Liver (tissue), 9 donors: ENCODE measurements around the gene ATXN1. TPM values are rescaled to one million over a fixed set of nuclear protein-coding genes. Genes with fewer than 3 reads are reported as not detected.

Experiments used
- DNase-seq: peaks from one replicate; pipeline ENCODE4 v3.0.0-alpha.2; 2017; ENCODE audit warnings: low spot score
- H3K27ac ChIP-seq, 2 donors: one replicate each; pipeline ENCODE4 v1.7.0; 2013; ENCODE audit warnings: inconsistent platforms in 2 of 2, low read length in 2 of 2, control low read depth in 1 of 2, low read depth in 1 of 2, mild to moderate bottlenecking in 1 of 2
- H3K27me3 ChIP-seq, 4 donors: one replicate each; pipeline versions ENCODE4 v1.6.1 to v1.7.0; 2013; ENCODE audit warnings: low read length in 3 of 4, inconsistent platforms in 1 of 4, mild to moderate bottlenecking in 1 of 4, moderate library complexity in 1 of 4; ENCODE audit not compliant: control insufficient read depth in 4 of 4, insufficient read depth in 4 of 4
- H3K36me3 ChIP-seq, 4 donors: one replicate each; pipeline versions ENCODE4 v1.6.1 to v1.7.0; 2013; ENCODE audit warnings: low read length in 3 of 4, mild to moderate bottlenecking in 3 of 4, low read depth in 1 of 4, moderate library complexity in 1 of 4; ENCODE audit not compliant: control insufficient read depth in 4 of 4, insufficient read depth in 3 of 4
- H3K4me1 ChIP-seq, 4 donors: one replicate each; pipeline versions ENCODE4 v1.6.1 to v1.7.0; 2013; ENCODE audit warnings: low read length in 3 of 4, mild to moderate bottlenecking in 3 of 4, moderate library complexity in 1 of 4; ENCODE audit not compliant: control insufficient read depth in 4 of 4, insufficient read depth in 4 of 4
- H3K4me3 ChIP-seq, 3 donors: one replicate each; pipeline versions ENCODE4 v1.6.1 to v1.7.0; 2013; ENCODE audit warnings: low read length in 3 of 3, control low read depth in 1 of 3, low read depth in 1 of 3, mild to moderate bottlenecking in 1 of 3
- H3K9ac ChIP-seq, 2 donors: one replicate each; pipeline ENCODE4 v1.7.0; 2013; ENCODE audit warnings: low read length in 2 of 2, mild to moderate bottlenecking in 2 of 2, moderate library complexity in 2 of 2, control low read depth in 1 of 2, low read depth in 1 of 2
- H3K9me3 ChIP-seq, 4 donors: one replicate each; pipeline versions ENCODE4 v1.6.1 to v1.7.0; 2013; ENCODE audit warnings: low read length in 3 of 4; ENCODE audit not compliant: control insufficient read depth in 4 of 4
- EGR1 ChIP-seq, 2 donors: IDR thresholded peaks; 2 replicates each; pipeline ENCODE4 v1.6.1; 2016 to 2018; ENCODE audit warnings: antibody characterized with exemption in 2 of 2, low read depth in 2 of 2
- GABPA ChIP-seq, 2 donors: IDR thresholded peaks in 1 of 2; conservative IDR thresholded peaks in 1 of 2; 2 replicates each; pipeline ENCODE4 v1.6.1; 2016; ENCODE audit warnings: antibody characterized with exemption in 2 of 2, mild to moderate bottlenecking in 1 of 2, moderate library complexity in 1 of 2
- HNF4A ChIP-seq, 2 donors: conservative IDR thresholded peaks; 2 replicates each; pipeline ENCODE4 v1.6.1; 2016; ENCODE audit warnings: antibody characterized with exemption in 2 of 2, mild to moderate bottlenecking in 2 of 2
- JUND ChIP-seq, 2 donors: IDR thresholded peaks; 2 replicates each; pipeline ENCODE4 v1.6.1; 2016; ENCODE audit warnings: antibody characterized with exemption in 2 of 2
- MAX ChIP-seq: IDR thresholded peaks from 2 replicates; pipeline ENCODE4 v1.6.1; 2016; ENCODE audit warnings: antibody characterized with exemption
- REST ChIP-seq: IDR thresholded peaks from 2 replicates; pipeline ENCODE4 v1.6.1; 2016; ENCODE audit warnings: antibody characterized with exemption, mild to moderate bottlenecking
- RXRA ChIP-seq, 2 donors: IDR thresholded peaks; 2 replicates each; pipeline ENCODE4 v1.6.1; 2017 to 2018; ENCODE audit warnings: antibody characterized with exemption in 2 of 2, mild to moderate bottlenecking in 1 of 2
- SP1 ChIP-seq: IDR thresholded peaks from 2 replicates; pipeline ENCODE4 v1.6.1; 2018; ENCODE audit warnings: antibody characterized with exemption, mild to moderate bottlenecking
- YY1 ChIP-seq: IDR thresholded peaks from 2 replicates; pipeline ENCODE4 v1.6.1; 2016; ENCODE audit warnings: antibody characterized with exemption, mild to moderate bottlenecking
- WGBS: extraction: QIAGEN DNeasy Blood & Tissue Kit; methylation state at CpG from one replicate; pipeline ENCODE4 v1.1.7; 2013; 5-methylcytosine and 5-hydroxymethylcytosine counted together
- polyA plus RNA-seq, 2 donors: library from polyadenylated mRNA; stranded (reverse) in 1 of 2; unstranded in 1 of 2; fragments of 200-250 nt in 1 of 2; fragments of >200 nt in 1 of 2; fragmentation: Nextera tagmentation in 1 of 2; extraction: Ambion mirVana in 1 of 2; gene quantifications; one replicate each; pipeline versions ENCODE4 v1.2.1 to v1.2.3, GENCODE V29; 2013 to 2015
- total RNA-seq, 2 donors: library from RNA; depleted of rRNA; stranded (reverse); fragments of >200 nt; gene quantifications; one replicate each; pipeline ENCODE4 v1.2.3, GENCODE V29; 2014
- TF ChIP-seq, protein P1 (sequence below): IDR thresholded peaks from 2 replicates; pipeline ENCODE4 v1.6.1; 2016; ENCODE audit warnings: antibody characterized with exemption
- TF ChIP-seq, protein P2 (sequence below): fragments of 150-350 bp; IDR thresholded peaks from 2 replicates; pipeline ENCODE4 v1.5.1; 2017; ENCODE audit warnings: improper control_type of control experiment, low read depth, low read length; ENCODE audit not compliant: missing input control
- donor health status: healthy.
- donor health status: healthy.
- donor health status: healthy.
- donor health status: healthy.
- donor health status: healthy.

The ATXN1 gene
- total and polyA plus RNA-seq, 4 donors: 4.3 to 29.7 (median 8.2) TPM

DNA sequence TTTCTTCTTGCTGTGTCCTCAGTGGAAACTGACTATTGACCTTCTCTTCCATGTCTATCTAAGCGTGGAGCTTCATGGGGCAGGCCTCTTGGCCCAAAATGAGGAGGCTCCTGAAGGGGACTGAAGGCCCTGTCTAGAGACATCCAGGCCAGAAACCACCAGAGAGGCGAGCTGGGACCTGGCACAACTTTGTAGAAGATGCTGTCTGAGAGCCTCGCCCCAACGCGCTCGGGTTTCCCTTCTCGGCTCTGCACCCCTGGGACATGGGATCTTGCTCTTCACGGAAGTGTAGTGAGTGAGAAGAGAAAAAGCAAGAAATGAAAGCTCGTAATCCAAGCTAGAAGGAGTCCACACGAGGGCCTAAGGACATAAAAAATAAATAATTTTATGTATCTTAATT, 426.1 kb downstream of the ATXN1 start:
- Histone ChIP-seq H3K27ac (peak overlapping the region in 1 of 2 donors; percentile 13), H3K9ac (no peak overlapping the region), H3K9me3 (no peaks in the 10 kb centered on the region), H3K4me3 (no peak overlapping the region), H3K36me3 (no peaks in the 10 kb centered on the region), H3K27me3 (no peaks in the 10 kb centered on the region), H3K4me1 (peaks cover 0 to 18% (median 10%) of the 10 kb centered on the region in 4 donors)
- no peak for DNase-seq
- TF ChIP-seq RXRA (IDR thresholded peaks at IDR 0.05) (no peak), REST (no peak), EGR1 (IDR thresholded peaks at IDR 0.05; ENCODE audit: low read depth in 2 of 2) (no peak), MAX (no peak), YY1 (no peak), GABPA (IDR thresholded peaks at IDR 0.05 in 1 of 2, conservative IDR thresholded peaks at IDR 0.05 in 1 of 2) (no peak), JUND (IDR thresholded peaks at IDR 0.05) (no peak), HNF4A (conservative IDR thresholded peaks at IDR 0.05) (no peak)
- TF ChIP-seq, protein P1, sequence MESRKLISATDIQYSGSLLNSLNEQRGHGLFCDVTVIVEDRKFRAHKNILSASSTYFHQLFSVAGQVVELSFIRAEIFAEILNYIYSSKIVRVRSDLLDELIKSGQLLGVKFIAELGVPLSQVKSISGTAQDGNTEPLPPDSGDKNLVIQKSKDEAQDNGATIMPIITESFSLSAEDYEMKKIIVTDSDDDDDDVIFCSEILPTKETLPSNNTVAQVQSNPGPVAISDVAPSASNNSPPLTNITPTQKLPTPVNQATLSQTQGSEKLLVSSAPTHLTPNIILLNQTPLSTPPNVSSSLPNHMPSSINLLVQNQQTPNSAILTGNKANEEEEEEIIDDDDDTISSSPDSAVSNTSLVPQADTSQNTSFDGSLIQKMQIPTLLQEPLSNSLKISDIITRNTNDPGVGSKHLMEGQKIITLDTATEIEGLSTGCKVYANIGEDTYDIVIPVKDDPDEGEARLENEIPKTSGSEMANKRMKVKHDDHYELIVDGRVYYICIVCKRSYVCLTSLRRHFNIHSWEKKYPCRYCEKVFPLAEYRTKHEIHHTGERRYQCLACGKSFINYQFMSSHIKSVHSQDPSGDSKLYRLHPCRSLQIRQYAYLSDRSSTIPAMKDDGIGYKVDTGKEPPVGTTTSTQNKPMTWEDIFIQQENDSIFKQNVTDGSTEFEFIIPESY: no peak
- TF ChIP-seq, protein P2, sequence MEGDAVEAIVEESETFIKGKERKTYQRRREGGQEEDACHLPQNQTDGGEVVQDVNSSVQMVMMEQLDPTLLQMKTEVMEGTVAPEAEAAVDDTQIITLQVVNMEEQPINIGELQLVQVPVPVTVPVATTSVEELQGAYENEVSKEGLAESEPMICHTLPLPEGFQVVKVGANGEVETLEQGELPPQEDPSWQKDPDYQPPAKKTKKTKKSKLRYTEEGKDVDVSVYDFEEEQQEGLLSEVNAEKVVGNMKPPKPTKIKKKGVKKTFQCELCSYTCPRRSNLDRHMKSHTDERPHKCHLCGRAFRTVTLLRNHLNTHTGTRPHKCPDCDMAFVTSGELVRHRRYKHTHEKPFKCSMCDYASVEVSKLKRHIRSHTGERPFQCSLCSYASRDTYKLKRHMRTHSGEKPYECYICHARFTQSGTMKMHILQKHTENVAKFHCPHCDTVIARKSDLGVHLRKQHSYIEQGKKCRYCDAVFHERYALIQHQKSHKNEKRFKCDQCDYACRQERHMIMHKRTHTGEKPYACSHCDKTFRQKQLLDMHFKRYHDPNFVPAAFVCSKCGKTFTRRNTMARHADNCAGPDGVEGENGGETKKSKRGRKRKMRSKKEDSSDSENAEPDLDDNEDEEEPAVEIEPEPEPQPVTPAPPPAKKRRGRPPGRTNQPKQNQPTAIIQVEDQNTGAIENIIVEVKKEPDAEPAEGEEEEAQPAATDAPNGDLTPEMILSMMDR: no peak
- WGBS: 97% methylated on average over 10 of the region's 10 CpGs

DNA sequence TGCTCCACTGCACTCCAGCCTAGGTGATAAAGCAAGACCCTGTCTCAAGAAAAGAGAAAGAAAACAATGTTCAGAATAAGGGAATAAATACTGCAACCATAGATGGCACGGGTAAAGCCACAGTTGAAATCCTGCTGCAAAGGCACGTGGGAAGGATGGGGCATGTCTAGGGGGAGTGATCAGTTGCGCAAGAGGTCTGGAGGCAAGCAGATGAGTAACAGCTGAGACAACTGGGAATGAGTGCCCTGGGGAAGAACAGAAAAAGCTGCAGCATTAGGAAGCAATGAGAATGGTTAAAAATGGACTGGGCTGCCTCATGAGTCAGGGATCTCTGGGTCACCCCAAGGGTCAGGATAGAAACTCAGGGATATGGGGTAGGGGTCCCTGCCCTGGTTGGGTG, 426.6 kb downstream of the ATXN1 start:
- peaks cover 0 to 18% (median 10%) of the 10 kb centered on the region in 4 donors for H3K4me1 ChIP-seq
- no peaks in the 10 kb centered on the region for H3K9me3 ChIP-seq
- DNase-seq: no peak
- TF ChIP-seq SP1 (no peak), HNF4A (conservative IDR thresholded peaks at IDR 0.05) (peak in 1 of 2 donors; percentile 18)
- H3K27me3 ChIP-seq: no peaks in the 10 kb centered on the region
- no peak overlapping the region for H3K4me3 ChIP-seq
- no peaks in the 10 kb centered on the region for H3K36me3 ChIP-seq
- 66% methylated on average over 3 of the region's 3 CpGs for WGBS
- H3K9ac ChIP-seq: no peak overlapping the region
- H3K27ac ChIP-seq: peak overlapping the region in 1 of 2 donors; percentile 13
